HEK293 (cell line): ENCODE measurements around the gene ZCCHC8.

ENCODE experiments used
- GLI2 ChIP-seq: fragments of 450-650 bp; formaldehyde crosslinking; IDR thresholded peaks from 2 replicates; pipeline ENCODE4; 2017; ENCODE audit warnings: missing biosample characterization, missing genetic modification characterization, low read depth, borderline replicate concordance
- MZF1 ChIP-seq: fragments of 450-650 bp; formaldehyde crosslinking; IDR thresholded peaks from 2 replicates; pipeline ENCODE4 v1.5.1; 2017; ENCODE audit warnings: missing biosample characterization, missing genetic modification characterization, borderline replicate concordance
- REST ChIP-seq: fragments of 450-650 bp; formaldehyde crosslinking; IDR thresholded peaks from 2 replicates; pipeline ENCODE4 v1.5.1; 2016; ENCODE audit warnings: missing biosample characterization, missing genetic modification characterization
- SP3 ChIP-seq: fragments of 450-650 bp; formaldehyde crosslinking; IDR thresholded peaks from 2 replicates; pipeline ENCODE4 v1.5.1; 2016; ENCODE audit warnings: missing biosample characterization, missing genetic modification characterization
- ZBTB1 ChIP-seq: fragments of 450-650 bp; formaldehyde crosslinking; IDR thresholded peaks from 2 replicates; pipeline ENCODE4 v1.5.1; 2016; ENCODE audit warnings: missing biosample characterization, missing genetic modification characterization
- ZBTB8A ChIP-seq: fragments of 450-650 bp; formaldehyde crosslinking; IDR thresholded peaks from 2 replicates; pipeline ENCODE4 v1.5.1; 2016; ENCODE audit warnings: missing biosample characterization, missing genetic modification characterization
- ZFP3 ChIP-seq: fragments of 450-650 bp; formaldehyde crosslinking; IDR thresholded peaks from 2 replicates; pipeline ENCODE4 v1.5.1; 2016; ENCODE audit warnings: low read depth, missing biosample characterization, missing genetic modification characterization
- ZFP37 ChIP-seq: fragments of 450-650 bp; formaldehyde crosslinking; IDR thresholded peaks from 2 replicates; pipeline ENCODE4 v1.5.1; 2016; ENCODE audit warnings: missing biosample characterization, missing genetic modification characterization
- ZNF121 ChIP-seq: fragments of 450-650 bp; formaldehyde crosslinking; IDR thresholded peaks from 2 replicates; pipeline ENCODE4 v1.5.1; 2016; ENCODE audit warnings: missing biosample characterization, missing genetic modification characterization
- ZNF138 ChIP-seq: fragments of 450-650 bp; formaldehyde crosslinking; IDR thresholded peaks from 2 replicates; pipeline ENCODE4 v1.5.1; 2016; ENCODE audit warnings: missing biosample characterization, missing genetic modification characterization, borderline replicate concordance
- ZNF140 ChIP-seq: fragments of 450-650 bp; formaldehyde crosslinking; IDR thresholded peaks from 2 replicates; pipeline ENCODE4 v1.5.1; 2016; ENCODE audit warnings: missing biosample characterization, missing genetic modification characterization
- ZNF155 ChIP-seq: fragments of 450-650 bp; formaldehyde crosslinking; IDR thresholded peaks from 2 replicates; pipeline ENCODE4 v1.5.1; 2016; ENCODE audit warnings: missing biosample characterization, missing genetic modification characterization
- ZNF18 ChIP-seq: fragments of 450-650 bp; formaldehyde crosslinking; IDR thresholded peaks from 2 replicates; pipeline ENCODE4 v1.5.1; 2016; ENCODE audit warnings: missing biosample characterization, missing genetic modification characterization
- ZNF24 ChIP-seq: fragments of 450-650 bp; formaldehyde crosslinking; IDR thresholded peaks from 2 replicates; pipeline ENCODE4 v1.5.1; 2016; ENCODE audit warnings: missing biosample characterization, missing genetic modification characterization
- ZNF266 ChIP-seq: fragments of 450-650 bp; formaldehyde crosslinking; IDR thresholded peaks from 2 replicates; pipeline ENCODE4 v1.5.1; 2016; ENCODE audit warnings: missing biosample characterization, missing genetic modification characterization, low read depth
- ZNF354C ChIP-seq: fragments of 450-650 bp; formaldehyde crosslinking; IDR thresholded peaks from 2 replicates; pipeline ENCODE4 v1.5.1; 2016; ENCODE audit warnings: missing biosample characterization, missing genetic modification characterization, low read depth, borderline replicate concordance
- ZNF394 ChIP-seq: fragments of 450-650 bp; formaldehyde crosslinking; IDR thresholded peaks from 2 replicates; pipeline ENCODE4 v1.5.1; 2016; ENCODE audit warnings: missing biosample characterization, missing genetic modification characterization, mild to moderate bottlenecking, moderate library complexity, borderline replicate concordance
- ZNF404 ChIP-seq: fragments of 450-650 bp; formaldehyde crosslinking; IDR thresholded peaks from 2 replicates; pipeline ENCODE4 v1.5.1; 2017; ENCODE audit warnings: missing biosample characterization, missing genetic modification characterization
- ZNF426 ChIP-seq: fragments of 450-650 bp; formaldehyde crosslinking; IDR thresholded peaks from 2 replicates; pipeline ENCODE4 v1.5.1; 2017; ENCODE audit warnings: missing biosample characterization, missing genetic modification characterization, mild to moderate bottlenecking, inconsistent platforms, moderate library complexity
- ZNF433 ChIP-seq: fragments of 450-650 bp; formaldehyde crosslinking; IDR thresholded peaks from 2 replicates; pipeline ENCODE4 v1.5.1; 2016; ENCODE audit warnings: missing biosample characterization, missing genetic modification characterization, low read depth
- ZNF501 ChIP-seq: fragments of 450-650 bp; formaldehyde crosslinking; IDR thresholded peaks from 2 replicates; pipeline ENCODE4 v1.5.1; 2016; ENCODE audit warnings: missing biosample characterization, missing genetic modification characterization
- ZNF518A ChIP-seq: fragments of 450-650 bp; formaldehyde crosslinking; conservative IDR thresholded peaks from 2 replicates; pipeline ENCODE4 v1.5.1; 2016; ENCODE audit warnings: low read depth, missing biosample characterization, missing genetic modification characterization
- ZNF530 ChIP-seq: fragments of 450-650 bp; formaldehyde crosslinking; IDR thresholded peaks from 2 replicates; pipeline ENCODE4 v1.5.1; 2016; ENCODE audit warnings: low read depth, missing biosample characterization, missing genetic modification characterization
- ZNF555 ChIP-seq: fragments of 450-650 bp; formaldehyde crosslinking; conservative IDR thresholded peaks from 2 replicates; pipeline ENCODE4 v1.5.1; 2017; ENCODE audit warnings: missing biosample characterization, mild to moderate bottlenecking, missing genetic modification characterization, inconsistent platforms
- ZNF560 ChIP-seq: fragments of 450-650 bp; formaldehyde crosslinking; IDR thresholded peaks from 2 replicates; pipeline ENCODE4 v1.5.1; 2017; ENCODE audit warnings: missing biosample characterization, missing genetic modification characterization, borderline replicate concordance
- ZNF610 ChIP-seq: fragments of 450-650 bp; formaldehyde crosslinking; IDR thresholded peaks from 2 replicates; pipeline ENCODE4 v1.5.1; 2016; ENCODE audit warnings: missing biosample characterization, missing genetic modification characterization, borderline replicate concordance
- ZNF623 ChIP-seq: fragments of 450-650 bp; formaldehyde crosslinking; IDR thresholded peaks from 2 replicates; pipeline ENCODE4 v1.5.1; 2016; ENCODE audit warnings: missing biosample characterization, missing genetic modification characterization
- ZNF664 ChIP-seq: fragments of 450-650 bp; formaldehyde crosslinking; IDR thresholded peaks from 2 replicates; pipeline ENCODE4 v1.5.1; 2016; ENCODE audit warnings: missing biosample characterization, missing genetic modification characterization
- ZNF704 ChIP-seq: fragments of 450-650 bp; formaldehyde crosslinking; IDR thresholded peaks from 2 replicates; pipeline ENCODE4 v1.5.1; 2016; ENCODE audit warnings: missing biosample characterization, missing genetic modification characterization
- ZSCAN23 ChIP-seq: fragments of 450-650 bp; formaldehyde crosslinking; IDR thresholded peaks from 2 replicates; pipeline ENCODE4 v1.5.1; 2016; ENCODE audit warnings: missing biosample characterization, missing genetic modification characterization

Gene ZCCHC8

GRCh38 chr12:122513028-122513427 is 12.3 kb upstream of the ZCCHC8 start (continued):
- TF ChIP-seq ZNF560, result peak; percentile 98
- peak; percentile 98 for TF ChIP-seq ZNF404
- peak; percentile 89; the same call in 1 of the 2 replicates for TF ChIP-seq ZNF138 (tag by site-specific recombination)
- peak; percentile 93 for TF ChIP-seq ZNF623 (tag by site-specific recombination)
- TF ChIP-seq ZNF426 (tag by site-specific recombination), result peak; percentile 100
- TF ChIP-seq ZSCAN23, result 0 out of 2 replicates have a peak, but pooled peaks have one; percentile 64
- TF ChIP-seq ZNF610 (tag by site-specific recombination), result peak; percentile 75; the same call in 1 of the 2 replicates
- TF ChIP-seq ZNF518A, result peak; percentile 99
- TF ChIP-seq ZFP37 (tag by site-specific recombination), result peak; percentile 98
- peak; percentile 69; the same call in 1 of the 2 replicates for TF ChIP-seq MZF1 (tag by site-specific recombination)
- TF ChIP-seq ZNF433 (tag by site-specific recombination), result peak; percentile 94
- peak; percentile 98 for TF ChIP-seq ZNF501 (tag by site-specific recombination)
- TF ChIP-seq ZNF266 (tag by site-specific recombination), result peak; percentile 92
- peak; percentile 76; the same call in 1 of the 2 replicates for TF ChIP-seq ZBTB1 (tag by site-specific recombination)
- TF ChIP-seq GLI2 (tag by site-specific recombination), result peak; percentile 64; the same call in 1 of the 2 replicates
- peak; percentile 98 for TF ChIP-seq ZNF140 (tag by site-specific recombination)
- TF ChIP-seq ZNF18 (tag by site-specific recombination), result 0 out of 2 replicates have a peak, but pooled peaks have one; percentile 46
- TF ChIP-seq ZBTB8A (tag by site-specific recombination), result peak; percentile 95
- TF ChIP-seq ZNF155 (tag by site-specific recombination), result 0 out of 2 replicates have a peak, but pooled peaks have one; percentile 75
- peak; percentile 93 for TF ChIP-seq ZNF530 (tag by site-specific recombination)
- TF ChIP-seq ZNF555, result peak; percentile 100
- peak; percentile 92 for TF ChIP-seq REST
- peak; percentile 71; the same call in 1 of the 2 replicates for TF ChIP-seq ZNF24 (tag by site-specific recombination)
- peak; percentile 61; the same call in 1 of the 2 replicates for TF ChIP-seq ZFP3
- TF ChIP-seq SP3 (tag by site-specific recombination), result peak; percentile 31; the same call in 1 of the 2 replicates
- TF ChIP-seq ZNF354C, result peak; percentile 76; the same call in 1 of the 2 replicates
- TF ChIP-seq ZNF121, result peak; percentile 91
- TF ChIP-seq ZNF664 (tag by site-specific recombination), result peak; percentile 92
- peak; percentile 100 for TF ChIP-seq ZNF394 (tag by site-specific recombination)
- 0 out of 2 replicates have a peak, but pooled peaks have one; percentile 49 for TF ChIP-seq ZNF704 (tag by site-specific recombination)
